Fibroblast of skin of back (primary cell): Measurements from ENCODE around the gene DGCR8.

Source experiments
- DNase-seq: peaks from one replicate; pipeline ENCODE4 v3.0.0-alpha.2; 2013

The DGCR8 gene

DNA sequence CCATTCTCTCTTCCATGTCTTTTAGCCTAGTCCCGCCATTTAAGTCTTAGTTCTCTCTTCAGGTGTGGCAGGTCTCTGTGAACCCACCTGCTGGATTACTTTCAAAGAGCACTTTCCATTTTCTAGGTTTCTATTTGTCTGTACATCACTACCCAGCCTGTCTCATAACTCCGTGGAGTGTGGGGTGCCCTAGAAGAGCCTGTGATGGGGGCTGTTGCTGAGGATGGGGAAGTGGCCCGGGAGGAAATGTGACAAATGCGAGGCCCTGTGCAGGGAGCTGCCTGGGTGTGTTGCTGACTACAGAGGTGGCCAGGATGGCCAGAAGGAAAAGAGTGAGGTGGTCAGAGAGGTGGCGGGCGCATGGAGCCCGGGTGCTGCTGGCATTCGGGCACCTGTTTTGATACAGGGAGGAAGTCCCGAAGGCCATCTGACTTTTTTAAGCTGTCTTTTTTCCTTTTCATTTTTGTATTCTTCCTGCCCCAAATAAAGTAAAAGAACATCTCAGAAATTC, 10.7 kb downstream of the DGCR8 start:
- no peak for DNase-seq

DNA sequence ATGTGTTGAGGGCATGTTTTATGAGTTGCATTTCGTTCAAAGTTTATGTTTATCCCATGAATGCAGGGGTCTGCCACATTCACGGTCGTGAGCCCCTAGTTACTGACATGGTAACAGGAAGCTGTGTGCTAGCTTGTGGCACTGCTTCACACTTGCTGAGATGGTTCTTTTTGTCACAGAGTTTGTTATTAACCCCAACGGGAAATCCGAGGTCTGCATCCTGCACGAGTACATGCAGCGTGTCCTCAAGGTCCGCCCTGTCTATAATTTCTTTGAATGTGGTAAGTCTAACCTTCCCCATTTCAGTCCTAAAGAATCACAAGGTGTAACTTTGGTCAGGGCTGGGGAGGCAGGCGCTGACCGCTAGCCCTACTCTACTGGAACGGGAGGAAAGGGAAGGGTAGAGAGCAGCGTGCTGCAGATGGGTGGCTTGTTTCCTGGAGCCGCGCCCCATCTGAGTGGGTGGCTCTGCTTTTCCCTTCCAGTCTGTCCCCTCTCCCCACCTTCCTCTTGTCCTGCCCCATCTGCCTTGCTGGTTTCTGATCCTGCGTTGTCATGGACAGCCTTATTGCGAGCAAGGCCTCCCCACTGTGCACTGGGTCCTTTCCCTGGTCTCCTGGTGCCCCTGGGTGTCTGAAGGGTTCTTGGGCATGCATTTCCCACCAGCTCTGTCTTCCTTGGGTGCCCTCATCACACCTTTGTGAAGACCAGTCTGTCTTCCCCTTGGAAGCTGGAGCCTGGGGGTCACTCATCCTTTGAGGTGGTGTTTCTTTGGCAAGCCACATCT, 11.8 kb downstream of the DGCR8 start:
- DNase-seq, result no peak

DNA sequence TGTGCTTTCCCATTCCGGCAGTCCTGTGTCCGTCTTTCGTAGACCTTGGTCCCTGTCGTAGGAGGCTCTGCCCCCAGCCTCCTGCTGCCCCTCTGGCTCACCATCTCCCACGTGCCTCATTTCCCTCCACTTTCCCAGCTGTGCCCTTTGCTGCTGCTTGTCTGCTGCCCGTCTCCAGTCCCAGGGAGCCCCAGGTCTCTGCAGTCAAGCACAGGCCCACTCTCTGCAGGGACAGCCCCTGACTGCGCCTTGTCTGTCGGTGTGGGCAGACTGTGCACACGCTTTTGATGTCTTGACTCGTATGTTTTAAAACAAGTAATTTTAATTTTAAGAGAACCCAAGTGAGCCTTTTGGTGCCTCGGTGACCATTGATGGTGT, 12.4 kb downstream of the DGCR8 start:
- DNase-seq, result no peak

DNA sequence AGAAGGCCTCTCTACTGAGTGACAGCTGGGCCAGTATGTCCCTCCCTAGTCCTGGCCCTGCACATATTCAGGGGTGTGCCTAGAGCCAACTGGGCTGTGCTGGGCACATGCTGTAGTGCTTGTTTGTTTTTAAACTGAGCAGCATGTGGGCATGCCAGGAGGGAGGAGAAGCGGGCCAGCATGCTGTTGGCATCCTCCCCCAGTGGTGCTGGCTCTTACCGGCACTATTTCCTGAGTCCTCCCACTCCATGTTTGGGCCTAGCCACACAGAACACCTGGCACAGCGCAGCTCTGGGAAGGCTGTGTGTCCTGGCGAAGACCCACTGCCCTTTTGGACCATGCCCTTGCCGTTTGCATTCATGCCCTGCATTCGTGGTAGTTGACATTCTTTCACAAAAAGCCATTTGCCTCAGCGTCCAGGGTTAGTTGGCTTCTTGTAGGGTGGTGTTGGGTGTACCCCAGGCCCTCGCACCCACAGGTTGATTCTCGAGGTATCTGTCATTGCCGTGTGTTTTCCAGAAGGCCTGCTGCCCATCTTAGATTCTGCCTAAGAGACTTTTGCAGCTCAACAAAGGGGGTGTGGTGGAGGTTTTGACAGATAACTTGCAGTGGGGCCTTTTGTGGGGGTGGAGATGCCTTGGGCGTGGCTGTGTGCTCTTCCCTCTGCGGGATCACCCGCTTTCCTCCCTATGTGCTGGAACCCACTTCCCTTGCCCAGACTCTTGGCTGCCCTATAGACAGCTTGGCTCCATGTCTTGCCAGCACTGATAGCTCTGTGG, 13.6 kb downstream of the DGCR8 start:
- DNase-seq, result no peak

DNA sequence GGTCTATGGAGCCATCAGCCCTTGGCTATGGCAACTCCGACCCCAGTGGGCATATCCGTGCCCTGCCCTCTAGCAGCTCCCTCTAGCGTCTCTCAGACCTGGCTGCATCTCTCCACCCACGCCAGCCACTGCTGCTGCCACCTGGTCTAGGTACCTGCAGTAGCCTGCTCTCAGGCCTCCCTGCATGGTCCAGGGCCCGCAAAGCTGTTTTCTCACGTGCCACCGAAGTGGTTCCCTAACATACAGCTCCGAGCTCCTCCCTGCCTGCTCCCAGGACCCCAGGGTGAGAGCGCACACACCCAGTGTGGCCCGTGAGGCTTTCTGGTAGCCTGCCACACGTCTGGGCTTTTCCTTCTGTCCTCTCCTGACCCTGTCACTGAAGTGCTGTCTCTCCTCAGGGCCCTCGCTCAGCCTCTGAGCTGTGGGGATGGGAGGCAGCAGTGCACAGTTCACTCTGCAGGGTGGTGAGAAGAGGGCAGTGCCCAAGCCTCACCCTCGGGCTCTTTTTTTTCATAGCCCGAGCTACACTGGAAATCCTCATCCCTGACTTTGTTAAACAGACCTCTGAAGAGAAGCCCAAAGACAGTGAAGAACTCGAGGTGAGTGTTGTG, 14.3 kb downstream of the DGCR8 start:
- no peak for DNase-seq

DNA sequence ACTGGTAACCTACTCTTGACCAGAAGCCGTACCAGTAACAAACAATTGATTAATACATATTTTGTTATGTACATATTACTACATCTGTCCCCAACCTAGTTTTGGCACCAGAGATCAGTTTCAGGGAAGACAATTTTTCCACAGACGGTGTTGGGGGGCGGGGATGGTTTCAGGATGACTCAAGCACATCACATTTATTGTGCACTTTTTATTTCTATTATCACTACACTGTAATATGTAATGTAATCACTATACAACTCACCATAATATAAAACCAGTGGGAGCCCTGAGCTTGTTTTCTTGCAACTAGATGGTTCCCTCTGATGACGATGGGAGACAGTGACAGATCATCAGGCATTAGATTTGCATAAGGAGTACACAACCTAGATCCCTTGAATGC, 15.5 kb downstream of the DGCR8 start:
- no peak for DNase-seq

DNA sequence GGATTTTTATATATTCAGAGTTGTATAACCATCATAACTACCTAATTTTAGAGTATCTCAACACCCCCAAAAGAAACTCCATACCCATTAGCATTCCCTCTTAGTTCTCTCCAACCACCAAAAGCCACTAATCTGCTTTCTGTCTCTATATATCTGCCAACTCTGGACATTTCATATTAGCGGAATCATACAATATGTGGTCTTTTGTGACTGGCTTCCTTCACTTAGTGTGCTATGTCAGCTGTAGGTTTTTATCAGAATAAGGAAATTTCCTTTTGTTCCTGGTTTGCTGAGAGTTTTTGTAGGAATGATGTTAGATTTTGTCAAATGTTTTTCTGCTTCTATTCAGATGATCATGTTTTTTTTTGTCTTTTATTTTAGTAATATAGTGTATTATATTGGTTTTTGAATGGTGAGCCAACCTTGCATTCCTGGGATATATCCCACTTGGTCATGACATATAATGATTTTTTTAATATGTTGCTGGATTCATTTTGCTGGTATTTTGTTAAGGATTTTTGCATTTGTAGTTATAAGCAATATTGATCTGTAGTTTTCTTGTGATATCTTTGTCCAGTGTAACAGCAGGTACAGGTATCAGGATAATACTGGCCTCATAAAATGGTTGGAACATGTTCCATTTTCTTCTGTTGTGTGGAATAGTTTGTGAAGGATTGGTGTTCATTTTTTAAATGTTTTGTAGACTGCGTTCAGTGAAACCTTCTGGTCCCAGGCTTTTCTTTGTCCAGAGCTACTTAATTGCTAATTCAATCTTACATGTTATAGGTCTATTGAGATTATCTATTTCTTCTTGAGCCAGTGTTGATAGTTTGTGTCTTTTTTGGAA, 16.8 kb downstream of the DGCR8 start:
- DNase-seq, result no peak

DNA sequence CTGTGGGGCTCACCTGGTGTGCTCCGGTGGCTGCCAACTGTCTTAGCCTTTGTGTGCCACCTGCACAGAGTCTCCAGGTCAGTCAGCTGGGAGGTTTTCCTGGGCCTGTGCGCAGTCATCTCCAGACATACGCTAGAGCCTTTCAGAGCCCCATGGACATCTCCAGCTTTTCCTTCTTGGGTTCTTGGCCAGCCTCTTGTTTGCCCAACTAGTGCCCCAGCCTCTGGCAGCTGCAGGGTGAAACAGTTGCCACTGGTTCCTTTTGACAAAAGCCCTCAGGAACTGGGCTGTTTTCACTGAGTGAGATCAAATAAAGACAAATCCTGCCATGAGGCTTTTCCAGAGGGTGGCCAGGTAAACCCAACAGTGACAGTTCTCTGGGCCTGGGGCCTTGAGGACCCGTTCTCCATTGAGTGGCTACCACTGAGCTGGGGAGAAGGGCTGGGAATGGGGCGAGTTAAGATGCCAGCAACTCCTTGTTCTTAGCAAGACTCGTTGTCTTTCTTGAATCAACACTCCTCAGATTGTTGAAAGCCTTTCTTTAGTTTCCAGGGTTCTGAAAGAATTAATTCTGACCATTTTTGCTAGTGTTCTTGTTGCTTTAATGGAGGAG, 19.2 kb downstream of the DGCR8 start:
- no peak for DNase-seq

DNA sequence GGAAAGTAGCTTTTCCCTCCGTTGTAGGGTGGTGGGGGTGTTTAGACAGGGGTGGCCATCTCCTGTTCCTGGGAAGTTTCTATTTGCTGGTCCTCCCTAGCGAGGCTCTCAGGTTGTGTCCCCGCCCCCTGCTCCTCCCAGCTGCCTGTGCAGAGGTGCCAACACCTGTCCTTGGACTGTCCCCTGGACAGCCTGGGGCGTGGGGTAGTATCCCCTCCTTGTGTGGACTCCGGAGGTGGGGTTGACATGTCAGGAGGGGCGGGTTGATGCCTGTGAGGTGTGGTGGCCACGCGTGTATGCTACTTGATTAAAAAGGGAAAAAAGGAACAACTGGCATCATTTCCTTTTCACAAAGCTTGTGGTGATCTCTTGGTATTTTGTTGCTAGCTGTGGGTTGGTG, 21.6 kb downstream of the DGCR8 start:
- DNase-seq, result no peak

DNA sequence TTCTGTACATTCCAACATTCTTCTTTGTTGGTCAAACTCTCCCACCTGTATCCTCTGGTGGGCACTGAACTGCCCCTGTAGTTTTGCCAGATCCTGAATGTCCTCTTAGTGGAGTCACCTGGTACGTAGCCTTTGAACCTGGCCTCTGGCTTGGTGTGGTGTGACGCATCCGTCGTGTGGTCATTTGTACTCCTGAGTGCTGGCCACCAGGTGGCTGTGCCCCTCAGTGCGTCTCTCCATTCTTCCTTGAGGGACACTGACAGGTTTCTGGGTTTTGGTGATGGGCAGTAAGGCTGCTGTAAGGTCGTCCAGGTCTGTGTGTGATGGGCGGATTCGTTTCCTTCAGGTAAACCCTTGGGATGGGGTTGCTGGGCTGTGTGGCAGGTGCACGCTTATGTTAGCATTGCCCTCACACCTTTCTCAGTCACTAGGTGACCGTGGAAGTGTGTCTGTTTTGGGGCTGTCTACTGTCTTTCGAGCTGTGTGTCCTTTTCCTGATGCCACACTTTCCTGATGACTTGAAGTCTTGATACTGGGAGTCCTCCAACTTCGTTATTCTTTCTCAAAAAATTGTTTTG, 22.3 kb downstream of the DGCR8 start:
- DNase-seq, result no peak

DNA sequence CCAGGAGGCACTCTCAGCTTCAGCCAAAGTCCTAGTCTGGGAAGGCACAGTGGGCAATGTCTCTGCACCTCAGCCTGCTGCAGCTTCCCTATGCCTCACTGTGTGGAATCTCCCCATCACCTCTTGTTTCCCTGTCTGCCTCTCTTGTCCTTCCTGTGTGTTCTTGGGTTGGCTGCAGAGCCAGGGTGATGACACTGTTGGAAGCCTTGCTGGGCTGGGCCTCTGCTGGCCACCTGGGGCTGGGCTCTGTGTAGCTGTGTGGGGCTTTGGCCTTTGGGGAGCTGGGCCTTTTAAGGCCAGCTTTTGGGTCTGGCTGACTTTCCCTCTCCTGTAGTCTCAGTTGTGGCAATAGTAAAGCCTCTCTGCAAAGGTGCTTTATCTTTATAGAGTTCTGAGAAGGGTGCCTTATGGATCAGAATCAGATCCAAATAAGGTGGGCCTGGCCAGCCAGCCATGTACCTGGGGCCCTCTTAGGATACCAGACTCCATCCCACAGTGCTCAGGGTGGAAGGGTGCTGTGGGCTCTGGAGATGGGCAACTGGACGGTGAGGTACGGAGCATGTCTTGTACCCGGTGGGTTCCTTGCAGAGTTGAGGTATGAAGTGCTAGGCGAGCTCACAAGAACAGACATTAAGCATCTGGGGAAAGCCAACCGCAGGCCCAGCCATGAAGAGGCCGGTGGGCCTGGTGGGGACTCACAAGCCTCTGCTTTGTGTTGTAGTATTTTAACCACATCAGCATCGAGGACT, 25.6 kb downstream of the DGCR8 start:
- no peak for DNase-seq

DNA sequence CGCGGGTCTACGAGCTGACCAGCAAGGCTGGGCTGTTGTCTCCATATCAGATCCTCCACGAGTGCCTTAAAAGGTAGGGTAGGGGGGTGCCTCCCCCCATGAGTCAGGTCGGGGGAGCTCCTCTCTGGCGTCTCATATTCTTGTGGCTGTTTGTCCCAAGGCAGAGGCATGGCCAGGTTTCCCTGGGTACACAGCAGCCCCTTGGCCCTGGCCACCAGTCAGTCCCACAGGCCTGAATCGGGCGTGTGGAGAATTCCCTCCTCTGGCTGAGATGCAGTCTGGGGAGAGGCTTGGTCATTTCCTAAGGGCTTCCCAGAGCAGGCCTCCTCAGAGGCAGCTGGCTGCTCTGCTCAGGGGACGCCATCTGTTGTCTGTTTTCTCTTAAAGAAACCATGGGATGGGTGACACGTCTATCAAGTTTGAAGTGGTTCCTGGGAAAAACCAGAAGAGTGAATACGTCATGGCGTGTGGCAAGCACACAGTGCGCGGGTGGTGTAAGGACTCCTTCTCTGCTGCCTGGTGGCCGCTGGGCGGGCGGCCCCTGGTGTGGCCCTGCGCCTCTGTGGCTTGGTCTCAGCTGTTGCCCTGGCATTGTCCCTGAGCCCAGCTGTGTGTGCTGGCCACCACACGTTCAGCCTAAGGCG, 26.3 kb downstream of the DGCR8 start:
- DNase-seq, result no peak

DNA sequence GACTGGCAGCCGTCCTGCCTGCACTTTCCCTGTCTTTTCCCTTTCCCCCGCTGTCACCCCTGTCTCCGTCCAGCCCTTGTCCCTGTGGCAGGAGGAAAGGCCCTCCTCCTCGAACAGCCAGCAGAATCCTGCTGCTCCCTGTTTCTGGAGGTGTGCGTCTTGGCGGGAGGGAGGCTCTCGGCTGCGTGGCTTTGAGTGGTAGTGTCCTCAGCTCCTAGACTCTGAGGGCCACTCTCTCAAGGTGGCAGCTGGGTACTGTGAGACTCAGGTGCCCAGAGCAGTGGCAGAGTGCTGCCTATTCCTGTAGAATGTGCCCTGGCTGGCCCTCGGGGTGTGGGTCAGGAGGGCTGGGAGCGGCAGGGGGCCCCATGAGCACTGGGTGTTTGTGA, 26.8 kb downstream of the DGCR8 start:
- no peak for DNase-seq

DNA sequence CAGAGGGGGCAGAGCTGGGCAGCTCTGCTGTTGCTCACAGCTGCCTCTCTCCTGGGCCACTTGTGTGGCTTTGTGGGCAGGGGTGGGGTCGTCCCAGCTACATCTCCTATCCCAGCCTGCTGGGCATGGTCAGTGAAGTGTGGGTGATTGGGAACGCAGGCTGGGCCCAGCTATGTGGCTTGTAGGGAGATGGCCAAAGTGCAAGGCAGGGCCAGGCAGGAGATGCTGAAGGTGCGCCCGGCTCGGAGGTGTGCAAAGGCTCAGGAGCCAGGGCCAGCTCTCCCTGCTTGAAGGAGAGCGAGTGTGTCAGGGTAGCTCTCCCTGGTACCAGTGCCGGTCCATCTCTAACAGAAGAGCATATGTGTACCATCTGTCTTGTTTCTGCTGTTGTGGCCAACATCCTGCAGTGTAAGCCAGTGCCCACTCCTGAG, 27.4 kb downstream of the DGCR8 start:
- DNase-seq, result no peak

DNA sequence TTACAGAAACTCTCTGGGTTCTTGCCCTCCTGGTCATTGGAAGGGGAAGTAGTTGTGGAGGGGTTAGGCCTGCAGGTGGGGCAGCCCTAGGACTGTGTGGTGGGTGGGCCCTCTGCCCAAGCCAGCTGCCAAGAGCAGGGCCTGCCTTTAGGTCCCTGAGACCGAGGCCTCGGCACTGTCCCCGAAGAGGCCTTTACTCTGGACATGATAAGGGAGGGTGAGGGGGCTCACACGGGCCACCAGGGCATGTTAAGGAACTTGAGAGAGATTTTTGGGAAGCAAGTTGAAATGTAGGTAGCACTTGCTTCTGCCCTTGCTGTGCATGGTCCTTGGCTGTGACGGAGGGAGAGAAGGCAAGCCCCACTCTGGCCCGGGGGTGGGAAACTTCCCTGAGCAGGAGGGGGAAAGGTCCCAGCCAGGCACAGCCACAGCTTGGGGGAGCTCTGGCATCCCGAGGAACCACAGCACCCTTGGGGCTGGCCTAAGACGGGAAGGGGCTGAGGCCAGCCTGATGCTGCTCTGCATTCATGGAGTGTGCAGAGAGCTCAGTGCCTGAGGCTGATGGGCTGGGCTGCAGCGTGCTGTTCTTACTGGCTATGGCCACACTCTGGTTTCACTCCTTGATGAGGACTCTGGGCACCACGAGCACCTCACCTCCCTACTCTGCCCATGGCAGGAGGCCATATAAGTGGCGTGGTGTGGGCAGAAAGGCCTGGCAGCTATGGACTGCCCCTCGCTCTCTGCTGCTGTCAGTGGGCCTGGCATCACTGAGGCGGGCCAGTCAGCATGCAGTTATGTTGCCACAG, 28.1 kb downstream of the DGCR8 start:
- no peak for DNase-seq

DNA sequence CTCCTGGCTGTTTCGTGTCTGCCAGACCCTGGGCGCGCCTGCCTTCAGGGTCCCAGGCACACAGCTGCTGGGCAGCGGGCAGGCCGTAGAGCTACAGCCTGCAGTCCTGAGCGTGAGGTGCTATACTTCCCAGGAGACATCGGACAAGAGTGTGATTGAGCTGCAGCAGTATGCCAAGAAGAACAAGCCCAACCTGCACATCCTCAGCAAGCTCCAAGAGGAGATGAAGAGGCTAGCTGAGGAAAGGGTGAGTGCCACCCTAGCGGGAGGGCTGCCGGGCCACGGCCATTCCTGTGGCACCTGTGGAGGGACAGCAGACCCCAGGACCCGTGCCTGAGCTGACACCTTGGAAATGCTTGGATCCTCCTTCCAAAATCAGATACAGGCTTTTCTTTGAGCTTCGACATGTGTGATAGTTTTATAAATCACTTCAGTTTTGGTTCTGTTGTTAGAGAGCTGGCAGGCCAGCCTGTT, 28.8 kb downstream of the DGCR8 start:
- no peak for DNase-seq

DNA sequence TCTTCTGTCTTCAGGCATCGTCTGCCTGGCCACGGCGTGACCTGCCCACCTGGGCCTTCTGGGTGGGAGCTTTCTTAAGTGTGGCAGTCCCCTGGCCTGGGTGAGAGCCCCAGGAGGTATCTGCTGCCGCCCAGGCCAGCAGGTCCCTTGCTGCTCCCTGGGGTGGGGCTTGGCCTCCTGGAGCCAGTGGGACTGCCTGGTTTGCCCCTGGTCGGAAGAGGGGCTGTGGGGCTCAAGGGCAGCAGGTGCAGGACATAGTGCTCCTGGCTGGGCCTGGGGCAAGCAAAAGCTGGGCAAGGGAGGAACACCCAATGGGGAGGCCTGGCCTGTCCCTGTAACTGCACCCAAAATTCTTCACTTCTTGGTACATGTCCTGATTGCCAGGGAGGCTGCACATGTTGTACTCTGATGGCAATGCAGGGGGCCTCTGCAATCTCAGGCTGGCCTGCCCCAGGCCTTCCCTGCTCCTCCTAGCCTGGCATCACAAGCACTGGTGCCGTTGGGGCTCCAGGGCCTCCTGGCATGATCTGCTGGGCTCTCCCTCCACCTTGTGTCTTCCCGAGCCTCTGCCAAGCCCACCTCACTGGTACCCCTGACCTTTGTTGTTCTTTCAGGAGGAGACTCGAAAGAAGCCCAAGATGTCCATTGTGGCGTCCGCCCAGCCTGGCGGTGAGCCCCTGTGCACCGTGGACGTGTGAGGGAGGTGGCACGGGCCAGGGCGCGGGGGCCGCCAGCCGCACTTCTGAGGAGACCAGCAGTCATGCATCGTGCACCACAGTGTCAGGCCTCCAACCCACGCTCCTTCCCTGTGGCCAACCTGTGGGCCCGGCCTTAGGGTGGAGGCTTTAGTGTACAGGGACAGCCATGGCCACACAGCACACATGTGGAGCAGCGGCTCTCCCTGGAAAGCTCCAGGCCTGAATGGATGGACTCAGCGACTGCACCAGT, 29.6 kb downstream of the DGCR8 start:
- no peak for DNase-seq

DNA sequence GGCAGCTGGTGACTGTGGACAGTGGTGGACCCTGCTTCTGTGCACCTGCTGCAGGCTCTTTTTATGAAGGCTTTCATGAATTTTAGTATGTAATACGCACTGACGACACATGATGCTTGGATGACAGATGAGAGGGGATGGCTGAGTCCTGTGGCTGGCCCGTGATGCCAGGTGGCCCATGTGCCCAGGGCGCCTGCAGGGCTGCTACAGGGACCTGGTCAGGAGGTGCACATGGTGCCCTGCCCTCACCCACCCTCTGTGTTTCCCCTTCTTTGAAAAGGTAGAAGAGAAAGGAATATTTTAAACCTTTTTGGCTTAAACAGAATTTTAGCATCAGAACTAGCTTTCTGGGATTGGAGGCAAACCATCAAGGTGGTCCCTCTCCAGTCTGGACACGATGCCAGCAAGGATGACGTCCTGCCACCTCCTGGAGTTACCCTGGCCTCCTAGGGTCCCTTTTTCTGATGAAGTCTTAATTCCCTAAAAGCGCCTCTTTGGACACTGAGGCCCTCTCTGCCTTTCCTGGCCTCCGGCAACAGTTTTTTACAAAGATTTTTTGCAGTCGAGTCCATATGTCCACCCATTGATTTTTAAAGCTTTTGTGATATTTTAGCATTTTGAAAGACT, 30.4 kb downstream of the DGCR8 start:
- DNase-seq, result no peak
